Spleen (tissue), 11 donors: Measurements from ENCODE around the gene TGOLN2. TPM values are rescaled to one million over a fixed set of nuclear protein-coding genes. Genes with fewer than 3 reads are reported as not detected.

Source experiments
- DNase-seq: peaks from one replicate; pipeline ENCODE4 v3.0.0-alpha.2; 2020
- H3K27ac ChIP-seq, 8 donors: fragments of 200-600 bp; sonication (generic) in 7 of 8; 1 replicate in 4 of 8; 2 replicates in 4 of 8; pipeline versions ENCODE4 v1.5.0 to v1.8.0; 2016 to 2021; ENCODE audit warnings: inconsistent platforms in 4 of 8, mild to moderate bottlenecking in 4 of 8, moderate library complexity in 1 of 8
- H3K27me3 ChIP-seq, 7 donors: fragments of 200-600 bp; sonication (generic) in 6 of 7; replicated peaks in 1 of 7; 1 replicate in 4 of 7; 2 replicates in 3 of 7; pipeline versions ENCODE4 v1.5.0 to v1.8.0; 2016 to 2021; ENCODE audit warnings: inconsistent platforms in 3 of 7, mild to moderate bottlenecking in 1 of 7
- H3K36me3 ChIP-seq, 6 donors: fragments of 200-600 bp; sonication (generic) in 5 of 6; 1 replicate in 4 of 6; 2 replicates in 2 of 6; pipeline versions ENCODE4 v1.5.0 to v1.8.0; 2016 to 2021; ENCODE audit warnings: inconsistent platforms in 2 of 6
- H3K4me1 ChIP-seq, 6 donors: fragments of 200-600 bp; sonication (generic) in 5 of 6; 1 replicate in 3 of 6; 2 replicates in 3 of 6; pipeline versions ENCODE4 v1.5.0 to v1.8.0; 2016 to 2021; ENCODE audit warnings: inconsistent platforms in 3 of 6
- H3K4me3 ChIP-seq, 8 donors: fragments of 200-600 bp; sonication (generic) in 7 of 8; 1 replicate in 4 of 8; 2 replicates in 4 of 8; pipeline versions ENCODE4 v1.5.0 to v1.8.0; 2016 to 2021; ENCODE audit warnings: inconsistent platforms in 4 of 8, mild to moderate bottlenecking in 4 of 8, moderate library complexity in 2 of 8
- H3K9me3 ChIP-seq, 8 donors: fragments of 200-600 bp; sonication (generic) in 7 of 8; 1 replicate in 4 of 8; 2 replicates in 4 of 8; pipeline versions ENCODE4 v1.5.0 to v1.8.0; 2016 to 2021; ENCODE audit warnings: inconsistent platforms in 4 of 8
- POLR2A ChIP-seq, 3 donors: fragments of 450-650 bp; IDR thresholded peaks; one replicate each; pipeline ENCODE4 v1.5.1; 2017; ENCODE audit warnings: antibody characterized with exemption in 3 of 3, mild to moderate bottlenecking in 1 of 3
- POLR2AphosphoS5 ChIP-seq, 3 donors: sonication (generic); formaldehyde crosslinking; IDR thresholded peaks; one replicate each; pipeline ENCODE4 v1.5.1; 2017; ENCODE audit warnings: antibody characterized with exemption in 3 of 3
- WGBS, 5 donors: extraction: QIAGEN DNeasy Blood & Tissue Kit in 3 of 5; methylation state at CpG; one replicate each; pipeline versions ENCODE4 v1.1.5 to v1.1.7; 2013 to 2018; 5-methylcytosine and 5-hydroxymethylcytosine counted together
- intact Hi-C: fragments of 100-400 bp; cut with DNase I; formaldehyde crosslinking; loops from one replicate; pipeline ENCODE4 v1.15.0; 2023; ENCODE audit warnings: low total_unique reads
- polyA plus RNA-seq, 3 donors: library from polyadenylated mRNA; stranded (reverse); fragments of 200-250 nt; gene quantifications; one replicate each; pipeline ENCODE4 v1.2.1, GENCODE V29; 2013
- total RNA-seq, 7 donors: library from RNA; depleted of rRNA in 3 of 7; stranded (reverse); fragments of >200 nt in 3 of 7; fragmentation: NEBNext Ultra II Directional in 4 of 7; extraction: Animal tissue kit (Norgen Biotek cat#: 25700) in 4 of 7; gene quantifications; one replicate each; pipeline versions ENCODE4 v1.1.0 to v1.2.1, GENCODE V29; 2016 to 2021
- TF ChIP-seq, protein P1 (sequence below), 11 experiments: fragments of 200-600 bp in 7 of 11; fragments of 450-650 bp in 4 of 11; sonication (generic) in 4 of 11; IDR thresholded peaks in 8 of 11; conservative IDR thresholded peaks in 3 of 11; 1 replicate in 7 of 11; 2 replicates in 4 of 11; pipeline versions ENCODE4 v1.4.0 to v1.8.0; 2016 to 2021; ENCODE audit warnings: antibody characterized with exemption in 11 of 11, inconsistent platforms in 4 of 11, mild to moderate bottlenecking in 1 of 11
- donor health status: healthy with polysubstance abuse.
- donor health status: DM: no; HTN: no; CAD: no; lungs with moderate emphysema.
- donor health status: DM: no; HTN: no; CAD: no.
- donor health status: Bipolar disorder and iron deficiency.
- donor health status: healthy.
- donor health status: DM: no; HTN: no; CAD: no.
- donor health status: DM: yes; HTN: yes; CAD: no.

The TGOLN2 gene
- total and polyA plus RNA-seq, 10 donors = 14.8 to 199 (median 150) TPM

DNA sequence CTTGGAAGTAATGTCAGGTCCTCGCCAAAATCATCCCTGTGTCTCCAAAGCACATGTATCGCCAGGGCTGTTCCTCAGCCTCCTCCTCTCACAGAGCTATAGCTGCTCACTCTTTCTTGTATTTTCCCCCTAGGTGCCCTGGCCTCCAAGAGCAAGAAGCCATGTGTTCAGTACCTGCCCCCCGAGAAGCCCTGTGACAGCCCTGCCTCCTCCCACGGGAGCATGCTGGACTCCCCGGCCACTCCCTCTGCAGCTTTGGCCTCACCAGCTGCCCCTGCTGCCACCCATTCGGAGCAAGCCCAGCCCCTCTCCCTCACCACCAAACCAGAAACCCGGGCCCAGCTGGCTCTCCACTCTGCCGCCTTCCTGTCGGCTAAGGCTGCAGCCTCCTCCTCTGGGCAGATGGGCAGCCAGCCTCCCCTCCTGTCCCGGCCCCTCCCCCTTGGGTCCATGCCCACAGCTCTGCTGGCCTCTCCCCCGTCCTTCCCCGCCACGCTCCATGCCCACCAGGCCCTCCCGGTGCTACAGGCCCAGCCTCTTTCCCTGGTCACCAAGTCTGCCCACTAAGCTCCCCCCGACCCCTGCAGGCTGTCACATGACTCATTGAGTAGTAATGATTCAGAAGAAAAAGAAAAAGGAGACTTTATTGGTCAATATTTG is 18.8 kb downstream of the TGOLN2 start:
- peak; percentile 85 for DNase-seq

DNA sequence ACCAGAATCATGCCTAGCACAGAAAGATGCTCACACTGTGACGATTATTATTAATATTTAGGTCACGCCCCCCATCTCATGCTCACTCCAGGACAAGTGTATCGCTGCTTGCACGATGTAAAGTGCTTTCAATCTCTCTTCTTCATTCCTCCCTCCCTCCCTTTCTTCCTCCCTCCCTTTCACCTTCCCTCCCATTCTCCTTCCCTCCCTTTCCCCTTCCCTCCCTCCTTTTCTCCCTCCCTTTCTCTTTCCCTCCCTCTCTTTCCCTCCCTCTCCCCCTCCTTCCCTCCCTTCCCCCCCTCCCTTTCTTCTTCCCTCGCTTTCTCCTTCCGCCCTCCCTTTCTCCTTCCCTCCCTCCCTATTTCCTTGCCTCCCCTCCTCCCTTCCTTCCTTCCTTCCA is 19.6 kb downstream of the TGOLN2 start:
- DNase-seq = no peak
- no peak overlapping the region for H3K27ac ChIP-seq

More for the DNA sequence above, 18.8 kb downstream of the TGOLN2 start:
- no peaks in the 10 kb centered on the region for H3K27me3 ChIP-seq
- H3K4me1 ChIP-seq = peaks cover 19 to 57% (median 39%) of the 10 kb centered on the region in 6 donors
- H3K27ac ChIP-seq = peak overlapping the region; percentile 16 to 83 (median 64)
- H3K9me3 ChIP-seq = no peaks in the 10 kb centered on the region
- WGBS, 5 donors = 31 to 49% (median 34%) methylated on average over 15 of the region's 15 CpGs
- TF ChIP-seq, protein P1, sequence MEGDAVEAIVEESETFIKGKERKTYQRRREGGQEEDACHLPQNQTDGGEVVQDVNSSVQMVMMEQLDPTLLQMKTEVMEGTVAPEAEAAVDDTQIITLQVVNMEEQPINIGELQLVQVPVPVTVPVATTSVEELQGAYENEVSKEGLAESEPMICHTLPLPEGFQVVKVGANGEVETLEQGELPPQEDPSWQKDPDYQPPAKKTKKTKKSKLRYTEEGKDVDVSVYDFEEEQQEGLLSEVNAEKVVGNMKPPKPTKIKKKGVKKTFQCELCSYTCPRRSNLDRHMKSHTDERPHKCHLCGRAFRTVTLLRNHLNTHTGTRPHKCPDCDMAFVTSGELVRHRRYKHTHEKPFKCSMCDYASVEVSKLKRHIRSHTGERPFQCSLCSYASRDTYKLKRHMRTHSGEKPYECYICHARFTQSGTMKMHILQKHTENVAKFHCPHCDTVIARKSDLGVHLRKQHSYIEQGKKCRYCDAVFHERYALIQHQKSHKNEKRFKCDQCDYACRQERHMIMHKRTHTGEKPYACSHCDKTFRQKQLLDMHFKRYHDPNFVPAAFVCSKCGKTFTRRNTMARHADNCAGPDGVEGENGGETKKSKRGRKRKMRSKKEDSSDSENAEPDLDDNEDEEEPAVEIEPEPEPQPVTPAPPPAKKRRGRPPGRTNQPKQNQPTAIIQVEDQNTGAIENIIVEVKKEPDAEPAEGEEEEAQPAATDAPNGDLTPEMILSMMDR (IDR thresholded peaks at IDR 0.05 in 8 of 11, conservative IDR thresholded peaks at IDR 0.05 in 3 of 11) = no peak
- TF ChIP-seq POLR2AphosphoS5 (IDR thresholded peaks at IDR 0.05) = peak; percentile 37 to 81 (median 64)
- intact Hi-C loops = no loop called here
- H3K36me3 ChIP-seq = peaks cover 0 to 59% (median 6%) of the 10 kb centered on the region in 6 donors
- H3K4me3 ChIP-seq = peak overlapping the region in 3 of 8 donors; percentile 2 to 49 (median 12)

DNA sequence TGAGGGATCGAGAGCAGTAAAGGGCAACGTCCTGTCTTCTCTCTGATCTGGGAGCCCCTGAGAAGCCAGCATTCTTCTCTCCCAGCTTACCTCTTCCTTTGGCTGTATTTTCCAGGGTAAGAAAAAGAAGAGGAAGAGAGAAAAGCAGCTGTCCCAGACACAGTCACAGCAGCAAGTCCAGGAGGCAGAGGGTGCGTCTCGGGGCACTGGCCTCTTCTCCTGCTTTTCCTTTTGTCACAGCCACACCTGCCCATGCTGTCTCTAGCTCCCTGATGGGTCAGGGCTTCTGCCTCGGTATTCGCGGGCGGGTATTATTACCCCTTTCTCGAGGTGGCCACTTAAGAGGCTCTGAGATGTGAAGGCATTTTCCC is 20.3 kb downstream of the TGOLN2 start:
- intact Hi-C loops = no loop called here
- Histone ChIP-seq H3K27ac (peak overlapping the region in 4 of 8 donors; percentile 47 to 69 (median 62)), H3K36me3 (peaks cover 0 to 44% (median 0%) of the 10 kb centered on the region in 6 donors)

More for the DNA sequence above, 19.6 kb downstream of the TGOLN2 start:
- intact Hi-C loops = no loop called here
- Histone ChIP-seq H3K9me3 (no peaks in the 10 kb centered on the region), H3K36me3 (peaks cover 0 to 51% (median 2%) of the 10 kb centered on the region in 6 donors), H3K4me1 (peaks cover 19 to 50% (median 36%) of the 10 kb centered on the region in 6 donors), H3K27me3 (peaks cover 0 to 2% (median 0%) of the 10 kb centered on the region in 7 donors), H3K4me3 (no peak overlapping the region)
- TF ChIP-seq, protein P1 (IDR thresholded peaks at IDR 0.05 in 8 of 11, conservative IDR thresholded peaks at IDR 0.05 in 3 of 11) = no peak
- TF ChIP-seq POLR2A (IDR thresholded peaks at IDR 0.05) = no peak
- no peak for TF ChIP-seq POLR2AphosphoS5 (IDR thresholded peaks at IDR 0.05)
- WGBS, 5 donors = 77 to 85% (median 81%) methylated on average over 6 of the region's 6 CpGs

More for the DNA sequence above, 20.3 kb downstream of the TGOLN2 start:
- Histone ChIP-seq H3K9me3 (no peaks in the 10 kb centered on the region), H3K4me1 (peaks cover 19 to 50% (median 36%) of the 10 kb centered on the region in 6 donors), H3K27me3 (peaks cover 0 to 9% (median 0%) of the 10 kb centered on the region in 7 donors), H3K4me3 (peak overlapping the region in 1 of 8 donors; percentile 37)
- no peak for DNase-seq
- 74 to 84% (median 83%) methylated on average over 9 of the region's 9 CpGs for WGBS, 5 donors
- TF ChIP-seq, protein P1 (IDR thresholded peaks at IDR 0.05 in 8 of 11, conservative IDR thresholded peaks at IDR 0.05 in 3 of 11) = no peak
- no peak for TF ChIP-seq POLR2A (IDR thresholded peaks at IDR 0.05)
- no peak for TF ChIP-seq POLR2AphosphoS5 (IDR thresholded peaks at IDR 0.05)
